K562 (cell line): ENCODE results near the gene CEP192. TPM values are rescaled to one million over a fixed set of nuclear protein-coding genes. Genes with fewer than 3 reads are reported as not detected.

Experiments used
- ATAC-seq: fragments of 200-7000 bp; cut with Tn5 transposase; 3 replicates; pipeline ENCODE4 v1.9.1; 2020; ENCODE audit warnings: moderate library complexity
- BruUV-seq: library from RNA; stranded (reverse); fragments of 400-500 nt; replicated peaks from 2 replicates; lab custom pipeline; 2021; lab: Mats Ljungman, UMichigan
- CTCF ChIA-PET: fragments of 300-600 bp; formaldehyde crosslinking; extraction: SDS; loops from one replicate; lab custom pipeline; 2021; ENCODE audit warnings: low intra/inter-chr PET ratio; lab: Yijun Ruan, JAX
- POLR2A ChIA-PET: fragments of 300-600, 350-650 bp; sonication (Branson Sonifier 250); formaldehyde crosslinking; extraction: SDS; loops from one replicate; lab custom pipeline; 2021; ENCODE audit warnings: antibody characterized with exemption, inconsistent platforms; lab: Yijun Ruan, JAX
- DNase-seq, 4 experiments: peaks; one replicate each; pipeline versions ENCODE4 v3.0.0 to v3.0.0-alpha.2; 2011 to 2018; ENCODE audit warnings: low spot score in 3 of 4, mixed read lengths in 3 of 4; ENCODE audit errors: extremely low read depth in 1 of 4
- FAIRE-seq: peaks from 2 replicates; lab custom pipeline; 2011; peaks lifted over from hg19 to GRCh38; lab: Jason Lieb, UNC
- H2AFZ ChIP-seq: 2 replicates; pipeline ENCODE4 v1.6.0; 2011; ENCODE audit warnings: low read depth, low read length, control low read depth, inconsistent platforms
- H3K27ac ChIP-seq: fragments of 200-600 bp; 3 replicates; pipeline ENCODE4 v1.8.0; 2011; ENCODE audit warnings: low read depth, mild to moderate bottlenecking, control low read depth, inconsistent platforms, low read length, moderate library complexity, mixed read lengths; ENCODE audit errors: extremely low read depth
- H3K27me3 ChIP-seq, 2 experiments: fragments of 300-600 bp in 1 of 2; 2 replicates in 1 of 2; 3 replicates in 1 of 2; pipeline versions ENCODE4 v1.6.0 to v1.8.0; 2011; ENCODE audit warnings: inconsistent platforms in 2 of 2, low read length in 2 of 2, mild to moderate bottlenecking in 1 of 2, mixed read lengths in 1 of 2, moderate library complexity in 1 of 2; ENCODE audit not compliant: control insufficient read depth in 2 of 2, insufficient read depth in 2 of 2
- H3K36me3 ChIP-seq: fragments of 300-600 bp; 3 replicates; pipeline ENCODE4 v1.8.0; 2011; ENCODE audit warnings: mild to moderate bottlenecking, low read length, inconsistent platforms; ENCODE audit not compliant: control insufficient read depth, insufficient read depth
- H3K4me1 ChIP-seq, 2 experiments: fragments of 200-600 bp in 1 of 2; replicated peaks in 1 of 2; 2 replicates in 1 of 2; 3 replicates in 1 of 2; pipeline versions ENCODE4 v1.5.1 to v1.8.0; 2011; ENCODE audit warnings: inconsistent platforms in 2 of 2, low read length in 2 of 2, mild to moderate bottlenecking in 1 of 2, mixed read lengths in 1 of 2, moderate library complexity in 1 of 2; ENCODE audit not compliant: control insufficient read depth in 2 of 2, insufficient read depth in 2 of 2
- H3K4me2 ChIP-seq: 2 replicates; pipeline ENCODE4 v1.6.1; 2011; ENCODE audit warnings: low read length, control low read depth, inconsistent platforms, mixed read lengths; ENCODE audit not compliant: insufficient read depth
- H3K4me3 ChIP-seq: fragments of 200-600 bp; sonication (generic), shearing (Covaris generic); 2 replicates; pipeline ENCODE4 v1.5.1; 2016; ENCODE audit warnings: control low read depth, inconsistent platforms
- H3K79me2 ChIP-seq: fragments of 200-600 bp; 3 replicates; pipeline ENCODE4 v1.8.0; 2011; ENCODE audit warnings: low read length, inconsistent platforms; ENCODE audit not compliant: control insufficient read depth, insufficient read depth
- H3K9ac ChIP-seq, 2 experiments: 2 replicates each; pipeline versions ENCODE4 v1.6.0 to v1.6.1; 2011; ENCODE audit warnings: low read depth in 2 of 2, low read length in 2 of 2, control low read depth in 1 of 2, inconsistent platforms in 1 of 2, mild to moderate bottlenecking in 1 of 2, mixed read lengths in 1 of 2; ENCODE audit not compliant: insufficient read depth in 1 of 2
- H3K9me1 ChIP-seq: one replicate; pipeline ENCODE4 v1.6.0; 2011; ENCODE audit warnings: inconsistent platforms, mild to moderate bottlenecking, low read length, moderate library complexity; ENCODE audit not compliant: control insufficient read depth, insufficient read depth
- H3K9me3 ChIP-seq: replicated peaks from 2 replicates; pipeline ENCODE4 v1.5.1; 2011; ENCODE audit warnings: low read depth, low read length, inconsistent platforms; ENCODE audit not compliant: control insufficient read depth, insufficient read depth
- H4K20me1 ChIP-seq: replicated peaks from 2 replicates; pipeline ENCODE4 v1.6.1; 2011; ENCODE audit warnings: low read length, inconsistent platforms, mixed read lengths; ENCODE audit not compliant: control insufficient read depth, insufficient read depth
- ATF3 ChIP-seq, 2 experiments: fragments of 450-650 bp in 1 of 2; sonication (generic) in 1 of 2; formaldehyde crosslinking in 1 of 2; IDR thresholded peaks in 1 of 2; conservative IDR thresholded peaks in 1 of 2; 2 replicates each; pipeline versions ENCODE4 v1.6.1 to v1.8.1; 2016 to 2023; ENCODE audit warnings: mild to moderate bottlenecking in 2 of 2, moderate library complexity in 2 of 2, inconsistent platforms in 1 of 2, missing genetic modification reagents in 1 of 2
- E2F6 ChIP-seq, 2 experiments: IDR thresholded peaks; 2 replicates each; pipeline ENCODE4 v1.6.1; 2011; ENCODE audit warnings: borderline replicate concordance in 1 of 2, control low read depth in 1 of 2, low read depth in 1 of 2, low read length in 1 of 2, mild to moderate bottlenecking in 1 of 2, mixed read lengths in 1 of 2, moderate library complexity in 1 of 2; ENCODE audit not compliant: insufficient read depth in 1 of 2, insufficient read length in 1 of 2, poor library complexity in 1 of 2, severe bottlenecking in 1 of 2; ENCODE audit errors: extremely low read depth in 1 of 2
- ELF4 ChIP-seq: fragments of 450-650 bp; formaldehyde crosslinking; IDR thresholded peaks from 2 replicates; pipeline ENCODE4 v1.4.0; 2022; ENCODE audit warnings: missing genetic modification characterization
- MCM7 ChIP-seq, 2 experiments: fragments of 450-650 bp; IDR thresholded peaks; 2 replicates each; pipeline ENCODE4 v1.6.1; 2016 to 2018
- MGA ChIP-seq: fragments of 450-650 bp; IDR thresholded peaks from 2 replicates; pipeline ENCODE4 v1.6.1; 2016; ENCODE audit warnings: mild to moderate bottlenecking, moderate library complexity
- WGBS: fragments of 100-300 bp; shearing (Covaris generic); methylation state at CpG from one replicate; pipeline ENCODE4 v1.1.6; 2016; ENCODE audit warnings: low coverage, mixed read lengths; ENCODE audit not compliant: insufficient coverage; ENCODE audit errors: missing lambda C conversion rate; 5-methylcytosine and 5-hydroxymethylcytosine counted together
- in situ Hi-C: fragments of 300-500 bp; cut with MboI; formaldehyde crosslinking; loops from 4 replicates; pipeline ENCODE4 v1.15.0; 2018; ENCODE audit warnings: inconsistent platforms, mixed read lengths
- intact Hi-C: fragments of 100-400 bp; cut with micrococcal nuclease; formaldehyde crosslinking; loops from 2 replicates; pipeline ENCODE4 v1.14.2; 2022
- polyA plus RNA-seq, 8 experiments: library from polyadenylated mRNA; depleted of rRNA in 4 of 8; stranded (reverse) in 5 of 8; unstranded in 3 of 8; fragments of >200 nt; fragmentation: Nextera tagmentation in 2 of 8; fragmentation: Illumina TruSeq in 1 of 8; extraction: Ambion mirVana in 2 of 8; extraction: Trizol in 1 of 8; gene quantifications; 2 replicates each; pipeline versions ENCODE4 v1.2.1 to v1.2.3, GENCODE V29; 2011 to 2014; ENCODE audit warnings: inconsistent platforms in 1 of 8, missing spikeins in 1 of 8
- total RNA-seq, 7 experiments: library from RNA; depleted of rRNA in 6 of 7; stranded (reverse); fragments of >200 nt in 6 of 7; fragmentation: Illumina TruSeq in 2 of 7; extraction: Trizol in 2 of 7; gene quantifications; 2 replicates each; pipeline versions ENCODE4 v1.2.1 to v1.2.3, GENCODE V29; 2011 to 2021; ENCODE audit warnings: low replicate concordance in 1 of 7

Gene CEP192
- total and polyA plus RNA-seq, 9 of the 15 experiments (the other 6 are each of a cell fraction or from before 2014, with no cell fraction given), result 14.4 to 54.4 (median 35.8) TPM

GRCh38 chr18:13173578-13174145 is 182.5 kb downstream of the CEP192 start:
- WGBS, result 14% methylated on average over 14 of the region's 14 CpGs

More at GRCh38 chr18:13173578-13174145, 182.5 kb downstream of the CEP192 start:
- H3K36me3 ChIP-seq, result no peaks in the 10 kb centered on the region
- H3K9me1 ChIP-seq, result no peaks in the 10 kb centered on the region
- POLR2A ChIA-PET, result interaction anchor here (0.5 to 1.4 kb wide), 2 partner anchors 12 to 24 kb away, joined by 3 read pairs; no protein-coding TSS in a partner anchor
- intact Hi-C loops (no loop called here), in situ Hi-C loops (no loop called here)
- FAIRE-seq, result no peak
- BruUV-seq, result no TSS peak
- CTCF ChIA-PET, result no interaction called here
- peak overlapping the region; percentile 55; the same call in 1 of the 2 replicates for H2AFZ ChIP-seq
- H3K79me2 ChIP-seq, result no peaks in the 10 kb centered on the region
- no peak for TF ChIP-seq ATF3 (IDR thresholded peaks at IDR 0.05)
- no peak for TF ChIP-seq ATF3 (CRISPR knock-in tag; conservative IDR thresholded peaks at IDR 0.05)
- no peak for TF ChIP-seq ELF4 (CRISPR knock-in tag)
- TF ChIP-seq E2F6 (IDR thresholded peaks at IDR 0.05; ENCODE audit: borderline replicate concordance in 1 of 2, extremely low read depth in 1 of 2, insufficient read depth in 1 of 2, insufficient read length in 1 of 2, low read depth in 1 of 2, low read length in 1 of 2, poor library complexity in 1 of 2, severe bottlenecking in 1 of 2), result peak in 1 of 2 experiments; percentile 15
- peak; percentile 7; the same call in 1 of the 2 replicates for TF ChIP-seq MGA
- TF ChIP-seq MCM7 (IDR thresholded peaks at IDR 0.05), result no peak
- H3K9ac ChIP-seq, result no peak overlapping the region
- H3K9me3 ChIP-seq, result no peaks in the 10 kb centered on the region
- H3K4me3 ChIP-seq, result no peak overlapping the region
- DNase-seq, result peak in 1 of 4 experiments; percentile 3
- H3K4me2 ChIP-seq, result no peak overlapping the region
- ATAC-seq, result no peak
- no peak overlapping the region for H3K27ac ChIP-seq
- peaks cover 0 to 5% of the 10 kb centered on the region in 2 experiments; a peak in 1 of 5 replicates for H3K27me3 ChIP-seq
- no peaks in the 10 kb centered on the region for H4K20me1 ChIP-seq
- peaks cover 0 to 2% of the 10 kb centered on the region in 2 experiments; a peak in 1 of 5 replicates for H3K4me1 ChIP-seq
